Superior temporal gyrus (tissue), 1 donor: Measurements from ENCODE around the gene ACD.

Source experiments
- DNase-seq: peaks from one replicate; pipeline ENCODE4 v3.0.0-alpha.2; 2016; ENCODE audit errors: extremely low spot score

The ACD gene

DNA sequence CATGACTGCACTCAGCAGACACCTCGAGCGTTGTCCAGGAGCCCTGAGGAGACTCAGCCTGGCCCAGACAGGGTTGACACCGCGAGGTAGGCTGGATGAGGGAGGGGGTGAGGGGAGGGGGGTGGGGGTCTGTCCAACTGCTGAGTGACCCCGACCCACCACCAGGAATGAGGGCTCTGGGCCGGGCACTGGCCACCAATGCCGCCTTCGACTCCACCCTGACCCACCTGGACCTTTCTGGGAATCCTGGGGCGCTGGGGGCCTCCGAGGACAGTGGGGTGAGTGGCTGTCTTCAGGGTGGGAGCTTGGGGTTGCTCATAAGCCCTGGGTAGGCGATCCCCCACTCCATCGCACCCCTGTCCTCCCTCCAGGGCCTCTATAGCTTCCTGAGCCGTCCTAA, 12.4 kb downstream of the ACD start:
- DNase-seq, result no peak

DNA sequence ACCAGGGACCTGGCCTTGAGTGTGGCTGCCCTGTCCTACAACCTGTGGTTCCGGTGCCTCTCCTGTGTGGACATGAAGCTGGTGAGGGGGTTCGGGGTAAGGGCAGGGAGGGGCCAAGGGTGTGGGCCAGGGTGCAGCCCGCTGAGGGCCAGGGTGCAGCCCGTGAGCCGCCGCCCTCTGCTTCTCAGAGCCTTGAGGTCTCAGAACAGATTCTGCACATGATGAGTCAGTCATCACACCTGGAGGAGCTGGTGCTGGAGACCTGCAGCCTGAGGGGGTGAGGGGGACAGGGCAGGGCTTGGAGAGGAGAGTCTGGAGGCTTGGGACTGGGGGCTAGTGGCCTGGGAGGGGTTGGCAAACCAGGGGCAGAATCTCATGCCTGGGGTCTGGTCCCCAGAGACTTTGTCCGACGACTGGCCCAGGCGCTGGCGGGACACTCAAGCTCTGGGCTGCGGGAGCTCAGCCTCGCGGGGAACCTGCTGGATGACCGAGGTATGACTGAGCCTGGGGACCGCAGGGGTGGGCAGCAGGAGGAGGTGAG, 12.9 kb downstream of the ACD start:
- no peak for DNase-seq

DNA sequence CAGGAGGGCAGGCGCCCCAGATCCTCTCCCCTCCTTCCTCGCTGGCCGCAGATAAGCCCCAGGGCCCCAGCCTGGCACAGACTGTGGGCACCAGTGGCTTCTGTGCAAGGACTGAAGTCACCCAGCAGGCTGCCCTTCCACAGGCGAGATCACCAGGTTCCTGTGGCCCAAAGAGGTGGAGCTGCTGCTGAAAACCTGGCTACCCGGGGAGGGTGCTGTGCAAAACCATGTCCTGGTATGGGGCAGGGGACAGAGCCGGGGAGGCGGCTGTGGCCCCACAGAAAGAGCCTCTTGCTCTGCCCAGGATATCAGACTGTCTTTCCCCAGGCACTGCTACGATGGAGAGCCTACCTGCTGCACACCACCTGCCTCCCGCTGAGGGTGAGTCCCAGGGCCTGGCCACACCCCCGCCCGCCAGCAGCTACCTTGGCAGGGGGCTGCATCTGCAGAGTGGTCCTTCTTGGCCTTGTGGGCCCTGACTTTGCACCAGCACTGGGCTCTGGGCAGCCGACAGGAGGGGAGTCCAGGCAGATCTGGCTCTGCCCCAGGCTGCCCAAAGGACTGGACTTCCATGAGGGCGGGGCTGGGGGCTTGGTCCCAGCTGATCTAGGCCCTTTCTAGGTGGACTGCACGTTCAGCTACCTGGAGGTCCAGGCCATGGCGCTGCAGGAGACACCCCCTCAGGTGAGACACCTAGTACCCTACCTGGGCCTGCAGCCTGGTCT, 14.5 kb downstream of the ACD start:
- DNase-seq, result no peak

DNA sequence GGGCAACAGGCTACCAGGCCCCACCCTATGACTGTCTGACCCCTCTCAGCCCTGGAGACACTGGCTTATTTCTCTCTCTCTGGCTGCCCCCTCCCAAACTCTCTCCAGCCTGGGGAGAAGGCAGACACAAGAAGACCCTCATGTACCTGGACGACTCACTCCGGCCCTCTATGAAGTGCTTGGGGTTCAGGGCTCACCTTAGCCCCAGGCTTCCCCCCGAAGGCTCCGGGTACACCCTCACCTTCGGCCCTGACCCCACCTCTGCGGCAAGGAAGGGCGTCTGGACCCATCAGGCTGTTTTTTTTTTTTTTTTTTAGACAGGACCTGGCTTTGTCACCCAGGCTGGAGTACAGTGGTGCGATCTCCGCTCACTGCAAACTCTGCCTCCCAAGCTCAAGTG, 16.0 kb downstream of the ACD start:
- DNase-seq, result no peak

DNA sequence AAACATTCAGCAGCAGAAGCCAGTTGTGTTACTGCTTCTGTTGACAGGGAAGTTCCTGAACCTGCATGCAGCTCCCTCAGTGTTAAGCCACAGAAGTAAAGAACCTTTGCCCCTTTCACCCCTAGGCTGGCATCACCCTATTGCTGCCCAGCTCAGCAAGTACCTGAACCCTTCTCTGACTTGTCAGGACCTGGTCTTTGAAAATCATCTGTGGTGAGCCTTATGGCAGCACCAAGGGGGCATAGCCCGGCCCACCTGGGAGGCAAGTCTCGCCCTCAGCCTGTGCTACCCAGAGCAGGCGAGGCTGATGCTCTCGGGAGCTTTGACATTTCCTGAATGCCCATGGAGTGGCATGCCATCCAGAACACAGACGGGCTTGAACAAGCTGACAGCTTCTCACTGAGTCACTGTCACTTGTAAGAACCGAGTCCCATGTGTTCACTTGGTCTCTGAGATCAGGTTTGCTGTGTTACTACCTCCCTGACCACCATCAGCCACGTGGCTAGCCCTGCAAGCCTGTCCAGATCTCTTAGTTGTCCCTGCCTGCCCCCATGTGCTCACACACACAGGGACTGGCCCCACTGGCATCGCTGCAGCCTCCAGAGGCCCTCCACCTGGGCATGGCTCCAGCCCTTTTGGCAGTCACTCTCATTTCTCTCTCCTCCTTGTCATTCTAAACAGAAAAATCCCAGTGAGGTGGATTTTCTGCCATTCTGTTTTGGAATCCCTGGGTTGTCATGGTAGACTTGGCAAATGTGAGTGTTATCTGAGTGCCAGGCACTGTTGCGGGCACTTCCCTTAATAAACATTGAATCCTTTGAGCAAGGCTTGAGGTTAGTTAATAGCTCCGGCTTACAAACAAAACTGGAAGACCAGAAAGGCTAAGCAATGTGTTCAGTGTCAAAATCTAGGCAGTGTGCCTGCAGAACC, 18.0 kb downstream of the ACD start:
- DNase-seq, result peak; percentile 69

DNA sequence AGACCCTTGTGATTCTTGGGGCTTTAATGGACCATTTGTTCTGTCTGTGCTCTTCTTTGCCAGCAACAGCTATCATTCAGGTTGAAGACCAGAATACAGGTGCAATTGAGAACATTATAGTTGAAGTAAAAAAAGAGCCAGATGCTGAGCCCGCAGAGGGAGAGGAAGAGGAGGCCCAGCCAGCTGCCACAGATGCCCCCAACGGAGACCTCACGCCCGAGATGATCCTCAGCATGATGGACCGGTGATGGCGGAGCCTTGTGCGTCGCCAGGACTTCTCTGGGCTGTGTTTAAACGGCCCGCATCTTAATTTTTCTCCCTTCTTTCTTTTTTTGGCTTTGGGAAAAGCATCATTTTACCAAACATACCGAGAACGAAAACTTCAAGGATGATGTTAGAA, 22.4 kb downstream of the ACD start:
- DNase-seq, result no peak

DNA sequence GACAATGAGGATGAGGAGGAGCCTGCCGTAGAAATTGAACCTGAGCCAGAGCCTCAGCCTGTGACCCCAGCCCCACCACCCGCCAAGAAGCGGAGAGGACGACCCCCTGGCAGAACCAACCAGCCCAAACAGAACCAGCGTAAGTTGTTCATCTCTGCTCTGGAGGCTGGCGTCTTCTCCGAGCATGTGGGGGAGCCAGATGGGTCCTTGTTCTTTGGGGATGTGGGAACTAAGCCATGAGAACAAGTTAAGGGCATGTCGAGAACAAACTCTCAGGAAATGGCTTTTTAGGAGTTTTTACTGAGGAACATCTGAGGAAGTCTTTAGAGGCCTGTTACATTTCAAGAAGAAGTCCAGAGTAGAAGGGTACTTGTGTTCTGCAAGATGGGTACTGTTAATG, 23.3 kb downstream of the ACD start:
- peak; percentile 37 for DNase-seq

DNA sequence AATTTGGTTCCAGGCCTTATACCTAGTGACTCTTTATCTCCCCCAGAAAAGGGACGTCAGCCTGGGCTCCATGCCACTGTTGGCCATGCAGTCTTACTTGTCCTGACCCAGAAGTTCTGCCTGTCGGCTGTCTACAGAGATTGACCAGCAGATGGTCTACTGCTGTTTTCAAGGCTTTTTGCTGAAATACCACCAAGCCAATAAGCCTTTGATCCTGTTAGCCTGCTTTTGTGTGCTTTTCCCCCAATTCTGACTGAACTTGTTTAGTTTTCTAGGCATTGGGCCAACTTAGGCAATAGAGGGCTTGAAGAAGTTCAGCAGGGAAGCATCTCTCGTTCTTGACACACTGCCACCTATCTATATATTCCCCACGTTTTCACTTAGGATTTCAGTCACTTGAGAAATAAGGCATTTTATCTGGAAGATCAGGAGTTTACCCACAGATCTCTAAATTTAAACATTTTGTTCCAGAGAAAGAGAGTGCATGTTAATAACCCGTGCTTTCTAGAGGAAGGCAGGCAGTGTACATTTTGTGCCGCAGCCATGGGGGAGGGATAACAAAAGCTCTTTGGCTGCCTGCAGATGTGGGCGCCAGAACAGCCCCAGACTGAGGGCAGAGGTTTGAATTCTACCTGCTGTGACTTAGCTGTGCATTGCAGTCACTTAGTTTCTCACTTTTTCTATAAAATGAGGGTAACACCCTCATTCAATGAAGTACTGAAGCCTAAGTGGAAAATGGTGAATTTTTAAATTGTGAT, 27.5 kb downstream of the ACD start:
- peak; percentile 73 for DNase-seq

DNA sequence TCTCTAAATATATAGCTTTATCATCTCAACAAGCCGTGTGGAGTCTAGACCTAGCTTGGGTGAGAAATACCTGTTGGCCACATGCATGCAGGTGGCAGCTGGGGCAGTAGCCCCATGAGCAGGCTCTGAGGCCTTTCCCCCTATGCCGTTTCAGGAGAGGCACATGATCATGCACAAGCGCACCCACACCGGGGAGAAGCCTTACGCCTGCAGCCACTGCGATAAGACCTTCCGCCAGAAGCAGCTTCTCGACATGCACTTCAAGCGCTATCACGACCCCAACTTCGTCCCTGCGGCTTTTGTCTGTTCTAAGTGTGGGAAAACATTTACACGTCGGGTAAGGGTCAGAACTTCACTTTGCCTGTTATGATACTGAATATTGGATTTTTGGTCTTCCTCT, 31.8 kb downstream of the ACD start:
- no peak for DNase-seq

DNA sequence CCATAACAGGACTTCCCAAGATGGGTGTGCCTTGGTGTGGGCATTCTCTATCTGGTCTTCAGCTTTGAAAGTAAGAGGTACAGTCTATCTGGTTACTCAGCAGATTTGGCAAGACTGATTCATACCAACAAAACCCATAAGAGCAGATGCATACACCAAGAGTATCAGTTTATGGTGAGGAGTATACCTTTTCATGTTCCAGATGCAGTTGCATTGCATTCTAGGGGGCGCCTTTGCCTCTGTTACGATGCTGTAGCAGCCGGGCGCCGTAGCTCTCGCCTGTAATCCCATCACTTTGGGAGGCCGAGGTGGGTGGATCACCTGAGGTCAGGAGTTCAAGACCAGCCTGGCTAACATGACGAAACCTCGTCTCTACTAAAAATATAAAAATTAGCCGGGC, 46.3 kb downstream of the ACD start:
- DNase-seq, result no peak

DNA sequence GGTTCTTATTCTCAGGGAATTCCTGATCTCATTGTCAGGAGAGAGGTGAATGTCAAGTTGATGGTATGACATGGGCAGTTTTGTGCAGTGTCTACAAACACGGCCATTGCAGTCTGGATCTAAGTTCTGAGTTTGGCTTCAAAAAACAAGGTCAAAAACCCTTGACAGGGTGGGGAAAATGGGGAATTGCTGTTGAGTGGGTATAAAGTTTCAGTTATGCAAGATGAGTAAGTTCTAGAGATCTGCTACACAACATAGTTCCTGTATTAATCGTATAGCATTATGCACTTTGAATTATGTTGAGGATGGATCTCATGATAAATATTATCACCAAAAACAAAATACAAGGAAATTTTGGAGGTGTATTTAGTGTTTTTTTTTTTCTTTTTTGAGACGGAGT, 51.7 kb downstream of the ACD start:
- DNase-seq, result no peak
